Neural progenitor cell (in vitro differentiated cells): ENCODE data around the gene H2BK1.

Source experiments
- CTCF ChIP-seq: fragments of 200-600 bp; sonication (generic); IDR thresholded peaks from 2 replicates; pipeline ENCODE4 v1.5.1; 2017; ENCODE audit warnings: antibody characterized with exemption, mild to moderate bottlenecking
- EZH2 ChIP-seq: fragments of 200-600 bp; sonication (generic); IDR thresholded peaks from 2 replicates; pipeline ENCODE4 v1.6.1; 2017; ENCODE audit warnings: antibody characterized with exemption, mild to moderate bottlenecking, moderate library complexity
- EZH2phosphoT487 ChIP-seq: fragments of 200-600 bp; sonication (generic); IDR thresholded peaks from 2 replicates; pipeline ENCODE4 v1.6.1; 2017; ENCODE audit warnings: antibody characterized with exemption

- no peak for TF ChIP-seq CTCF
- no peak for TF ChIP-seq EZH2
- no peak for TF ChIP-seq EZH2phosphoT487
Measured at GRCh38 chr7:151177310-151177709, 33.0 kb downstream of the H2BK1 start.
